NT2/D1 (cell line): Measurements from ENCODE around the gene MEIS2.

Experiments
- SUZ12 ChIP-seq: IDR thresholded peaks from 2 replicates; pipeline ENCODE4 v1.6.1; 2011; ENCODE audit not compliant: insufficient read length, insufficient read depth; ENCODE audit errors: extremely low read depth
- YY1 ChIP-seq: IDR thresholded peaks from 2 replicates; pipeline ENCODE4 v1.6.1; 2011; ENCODE audit not compliant: insufficient read length, insufficient read depth
- ZNF274 ChIP-seq: IDR thresholded peaks from 2 replicates; pipeline ENCODE4 v1.6.1; 2011; ENCODE audit warnings: mild to moderate bottlenecking, low read depth, low read length

DNA sequence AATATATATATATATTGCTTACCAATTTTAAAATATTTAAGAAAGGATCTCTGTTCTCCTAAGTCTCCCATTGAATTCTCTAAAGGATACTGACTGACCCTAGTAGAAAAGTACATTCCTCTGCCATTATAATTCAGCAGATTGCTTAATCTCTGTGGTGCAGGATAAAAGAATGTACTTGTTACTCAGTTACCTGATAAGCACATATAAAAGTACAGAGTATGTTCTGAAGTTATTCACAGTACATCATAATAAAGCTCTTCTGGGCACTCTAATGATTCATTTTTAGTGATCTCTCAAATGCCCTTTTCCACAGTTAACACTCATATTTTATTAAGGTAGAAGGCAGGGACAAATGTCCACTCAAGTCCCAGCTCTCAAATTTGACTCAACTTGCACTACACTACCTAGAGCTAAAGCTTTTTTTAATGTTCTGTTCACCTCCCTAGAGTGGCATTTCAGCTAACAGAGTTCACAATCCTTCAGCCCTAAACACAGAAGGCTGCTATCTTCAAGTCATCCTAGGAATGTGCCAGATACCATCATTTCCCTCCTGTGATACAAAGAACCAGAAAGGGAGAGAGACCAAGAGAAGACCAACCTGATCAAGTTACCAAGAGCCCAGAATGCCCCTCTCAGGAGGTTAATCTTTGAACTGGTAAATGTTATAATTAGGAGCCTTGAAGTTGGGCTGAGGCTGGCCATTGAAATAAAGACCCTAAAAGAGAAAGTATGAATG lies 53.3 kb downstream of the MEIS2 start:
- TF ChIP-seq ZNF274 (no peak), SUZ12 (no peak), YY1 (no peak)
